GM21367 (cell line): ENCODE measurements around the gene PARP6.

Experiments
- ATAC-seq: cut with Tn5 transposase; IDR thresholded peaks from one replicate; pipeline ENCODE4 v1.9.1; 2021; ENCODE audit not compliant: unreplicated experiment

Gene PARP6

DNA sequence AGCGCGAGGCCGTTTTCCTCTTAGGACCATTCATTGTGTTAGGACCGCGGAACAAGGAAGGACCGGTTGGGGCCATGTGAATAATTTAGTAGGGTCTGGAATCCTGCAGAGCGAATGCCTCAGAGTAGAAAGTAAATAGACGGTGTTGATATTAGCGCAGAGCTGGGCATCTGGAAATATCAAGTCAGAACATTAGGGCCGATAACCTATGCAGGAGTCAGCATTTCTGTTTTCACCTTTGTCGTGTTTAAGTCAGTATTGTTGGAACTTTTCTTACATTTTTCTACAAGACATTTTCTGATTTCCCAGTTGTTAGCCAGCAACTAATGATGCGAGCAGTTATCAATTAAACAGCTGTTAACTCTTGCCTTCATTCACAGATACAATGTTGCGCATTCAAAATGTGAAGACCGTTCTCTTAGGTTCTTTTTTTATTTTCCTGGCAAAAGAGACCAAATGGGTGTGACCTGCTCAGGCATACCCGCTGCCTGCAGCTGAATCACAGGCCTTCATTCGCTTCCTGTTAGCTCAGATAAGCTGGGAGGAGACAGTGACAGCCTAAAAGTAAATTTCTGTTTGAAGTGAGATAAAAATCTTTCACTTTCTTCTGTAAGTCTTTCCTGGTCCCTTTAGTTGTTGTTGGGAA lies 40.4 kb downstream of the PARP6 start:
- no peak for ATAC-seq

DNA sequence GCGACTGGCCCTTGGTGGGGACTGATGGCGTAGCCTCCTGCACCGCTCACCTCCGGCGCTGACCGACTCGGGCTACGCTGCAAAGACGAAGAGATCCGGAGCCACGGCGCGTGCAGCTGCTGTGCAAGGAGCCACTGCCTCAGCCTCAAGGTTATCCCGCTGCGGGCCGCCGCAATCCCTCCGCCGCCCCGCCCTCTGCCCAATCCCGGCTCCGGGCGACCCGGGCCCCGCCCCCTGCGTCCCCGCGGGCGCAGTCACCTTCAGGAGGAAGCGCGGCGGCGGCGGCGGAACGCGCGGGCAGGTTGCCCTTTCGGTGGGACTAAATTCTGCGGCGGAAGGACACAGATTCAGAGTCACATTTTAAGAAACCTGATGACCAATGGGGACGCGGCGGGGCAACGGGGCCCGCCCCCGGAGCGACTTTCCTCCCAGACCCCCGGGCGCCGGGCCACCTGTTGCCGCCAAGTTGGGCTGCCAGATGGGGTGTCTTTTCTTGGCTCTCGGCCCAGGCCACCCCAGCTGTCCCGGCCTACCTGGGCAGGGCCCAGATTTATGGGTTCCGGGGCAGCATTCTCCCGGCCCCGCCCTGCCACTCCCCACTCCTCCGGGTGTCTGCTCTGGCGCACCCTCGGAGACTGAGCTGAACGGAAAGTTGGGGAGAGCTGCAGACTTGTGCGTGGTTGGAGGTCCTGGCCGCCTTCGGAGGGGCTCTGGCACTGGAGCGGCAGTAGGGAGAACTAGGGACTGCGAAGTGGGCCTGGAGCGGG lies 41.1 kb downstream of the PARP6 start, which contains the start of gene PKM:
PKM (minus strand) TSS at position 125 of the 767 bp plus-strand sequence. CDS start 12,093 bp downstream, outside the sequence.
- peak; percentile 41 for ATAC-seq

DNA sequence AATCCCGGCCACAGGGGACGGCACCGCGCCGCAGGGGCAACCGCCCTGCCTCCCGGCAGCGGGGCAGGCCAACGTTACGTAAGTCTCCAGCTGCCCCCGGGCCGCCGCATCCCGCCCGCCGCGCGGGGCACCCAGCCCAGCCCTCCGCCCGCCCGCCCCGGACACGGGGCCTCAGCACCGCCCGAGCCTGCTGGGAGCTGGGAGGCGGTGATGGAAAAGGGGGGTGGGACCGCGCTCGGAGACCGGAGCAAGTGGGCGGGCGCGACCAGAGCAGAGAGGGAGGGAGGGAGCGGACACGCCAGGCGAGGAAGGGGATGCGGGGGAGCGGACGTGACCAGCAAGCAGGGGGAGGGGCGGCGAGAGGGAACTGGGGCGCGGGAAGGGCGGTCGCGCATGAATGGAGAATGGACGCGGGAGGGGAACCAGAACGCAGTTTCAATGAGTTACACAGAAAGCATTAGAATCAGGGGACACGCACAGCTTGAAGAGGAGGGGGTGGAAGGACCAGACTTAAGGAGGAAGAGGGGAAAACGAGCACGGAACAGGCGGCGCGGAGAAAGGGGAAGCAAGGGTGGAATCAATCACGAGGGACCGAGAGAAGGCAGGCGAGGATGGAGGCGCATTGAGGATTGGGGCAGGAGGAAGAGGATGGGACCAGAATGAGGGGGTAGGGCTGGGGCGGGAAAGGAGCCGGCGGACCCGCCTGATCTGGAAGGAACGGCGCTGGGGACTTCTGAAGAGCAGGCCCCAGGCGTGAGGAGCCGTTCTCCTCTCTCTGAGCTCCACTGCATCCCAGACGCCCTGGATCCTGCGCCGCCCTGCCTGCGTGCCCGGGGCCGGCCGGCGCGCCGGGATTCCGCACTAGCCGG lies 41.9 kb downstream of the PARP6 start:
- no peak for ATAC-seq

DNA sequence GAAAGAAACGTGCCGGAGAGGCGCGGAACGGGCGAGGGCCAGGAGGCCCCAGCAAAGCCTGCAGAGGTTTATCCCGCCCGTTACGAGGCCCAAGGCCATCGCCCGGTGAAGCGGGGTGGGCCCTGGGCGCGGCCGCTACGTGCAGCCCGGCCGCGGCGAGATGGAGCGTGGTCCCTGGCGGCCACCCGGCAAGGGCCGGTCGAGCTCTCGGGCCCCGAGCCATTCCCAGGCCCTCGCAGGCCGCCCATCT lies 42.5 kb downstream of the PARP6 start:
- ATAC-seq = no peak

DNA sequence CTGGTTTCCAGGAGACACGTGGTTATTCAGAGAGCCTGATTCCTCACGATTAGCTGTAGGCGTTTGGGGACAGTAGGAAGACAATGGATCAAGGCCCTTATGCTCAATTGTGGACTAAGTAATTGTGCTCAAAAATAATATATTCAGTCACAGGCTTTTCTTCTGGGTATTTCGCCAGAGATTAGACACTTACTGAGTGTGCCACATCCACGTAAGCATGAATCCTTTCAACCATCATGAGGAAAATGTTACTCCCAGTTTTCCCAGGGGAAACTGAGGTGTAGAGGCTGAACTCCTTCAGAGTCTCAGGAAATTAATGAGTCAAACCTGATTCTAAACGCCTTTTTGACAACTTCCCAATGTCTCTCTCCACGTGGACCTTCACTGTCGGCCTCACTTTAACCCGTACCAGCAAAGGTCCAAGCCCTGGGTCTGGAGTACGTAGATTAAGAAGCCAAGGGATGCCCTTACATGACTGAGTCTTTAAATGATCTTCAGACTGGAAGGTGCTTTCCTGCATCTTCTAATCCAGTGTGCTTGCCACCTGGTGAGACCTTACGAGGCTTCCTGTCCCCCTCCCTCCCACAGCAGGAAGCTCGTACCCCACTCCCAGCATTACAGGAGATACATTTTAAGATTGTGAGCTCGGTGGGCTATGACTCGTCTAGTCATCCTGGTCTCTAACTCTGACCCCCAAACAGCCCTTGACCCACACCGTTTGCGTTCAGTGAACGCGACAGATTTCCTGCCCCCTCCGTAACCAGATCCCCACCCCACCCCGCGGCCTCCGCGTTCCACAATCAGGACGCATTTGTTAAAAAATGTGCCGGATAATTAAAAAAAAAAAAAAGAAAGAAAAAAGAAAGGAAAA lies 43.0 kb downstream of the PARP6 start:
- ATAC-seq = no peak

DNA sequence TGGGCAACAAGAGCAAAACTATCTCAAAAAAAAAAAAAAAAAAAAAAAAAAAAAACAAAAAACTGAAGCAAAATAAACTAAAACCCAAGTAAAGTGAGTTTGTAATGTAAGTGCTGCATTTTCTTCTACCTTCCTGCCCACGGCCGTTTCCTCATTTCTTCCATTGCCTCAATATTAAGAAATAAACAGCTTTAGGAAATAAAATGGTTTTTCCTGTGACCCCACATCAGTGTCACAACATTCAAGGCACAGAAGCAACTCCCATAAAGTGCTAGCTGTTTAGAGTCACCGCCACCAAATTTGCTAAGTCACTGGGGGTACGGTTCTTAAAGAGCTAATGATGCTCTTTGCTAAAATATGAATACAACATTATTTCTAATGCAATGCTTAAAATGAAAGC lies 44.6 kb downstream of the PARP6 start:
- ATAC-seq = no peak

DNA sequence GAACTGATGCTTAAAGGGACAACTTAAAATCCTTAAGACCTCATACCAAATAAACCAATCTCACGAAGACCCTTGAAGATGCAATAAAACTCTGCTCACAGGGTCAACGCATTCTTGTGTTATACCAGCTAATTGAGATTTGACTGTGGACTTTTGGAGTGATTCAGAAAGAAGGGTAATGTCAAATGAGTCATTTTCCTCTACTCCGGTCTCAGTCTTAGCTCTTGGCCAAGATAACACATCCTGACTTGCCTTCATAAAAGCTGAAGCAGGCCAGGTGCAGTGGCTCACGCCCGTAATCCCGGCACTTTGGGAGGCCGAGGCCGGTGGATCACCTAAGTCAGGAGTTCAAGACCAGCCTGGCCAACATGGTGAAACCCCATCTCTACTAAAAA lies 45.2 kb downstream of the PARP6 start:
- no peak for ATAC-seq

DNA sequence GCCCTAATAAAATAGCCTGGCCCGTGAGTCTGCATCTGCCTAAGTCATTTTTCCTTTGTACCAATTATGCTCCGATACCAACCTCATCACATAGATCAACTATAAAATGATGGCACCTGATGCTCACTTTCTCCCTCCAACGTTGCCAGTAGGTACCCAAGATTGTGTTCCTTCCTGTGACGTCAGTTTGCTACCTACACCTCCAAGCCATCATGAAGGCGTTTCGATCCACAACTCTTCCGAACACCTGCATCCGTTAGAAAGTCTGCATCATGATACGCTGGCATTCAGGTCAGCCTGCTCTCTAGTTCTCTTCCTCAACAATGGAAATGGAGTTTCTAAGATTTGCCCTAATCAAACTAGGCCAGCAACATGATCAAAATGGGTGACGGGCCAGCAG lies 49.1 kb downstream of the PARP6 start:
- no peak for ATAC-seq

DNA sequence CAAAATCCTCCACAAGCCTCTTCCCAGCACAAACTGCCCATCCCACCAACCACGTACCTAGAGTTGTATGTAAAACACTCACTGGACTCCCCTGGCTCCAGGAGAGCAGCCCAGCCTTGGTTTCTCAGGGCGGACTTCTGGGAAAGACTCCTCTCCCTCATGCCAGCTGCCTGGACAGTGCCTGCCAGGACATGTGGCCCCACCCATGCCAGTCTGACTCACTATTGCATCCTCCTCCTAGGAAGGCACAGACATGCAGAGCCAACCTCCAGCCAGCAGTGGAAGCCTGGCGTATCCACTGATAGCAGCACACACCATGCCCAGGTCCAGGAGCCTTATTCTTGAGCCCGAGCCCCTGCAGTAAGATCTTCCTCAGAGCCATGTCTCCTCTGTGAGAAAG lies 50.0 kb downstream of the PARP6 start:
- ATAC-seq = no peak

DNA sequence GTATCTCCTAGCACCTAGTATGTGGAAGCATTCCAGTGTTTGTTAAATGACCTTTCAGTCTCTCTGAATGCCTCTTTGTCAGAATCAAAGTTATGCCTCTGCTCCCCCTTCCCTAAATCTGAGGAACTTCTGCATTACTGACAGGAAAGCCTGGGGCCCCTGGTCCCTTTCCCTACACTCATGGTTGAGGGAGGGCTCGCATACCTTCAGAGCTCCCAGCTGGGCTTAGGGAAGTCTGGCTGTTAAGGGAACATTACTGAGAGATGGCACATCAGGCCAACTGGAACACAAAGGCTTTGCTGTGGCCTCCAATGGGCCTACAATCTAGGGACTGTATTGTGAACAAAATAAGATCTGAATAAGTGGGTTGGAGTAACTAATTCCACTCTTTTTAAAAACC lies 51.7 kb downstream of the PARP6 start:
- ATAC-seq = no peak

DNA sequence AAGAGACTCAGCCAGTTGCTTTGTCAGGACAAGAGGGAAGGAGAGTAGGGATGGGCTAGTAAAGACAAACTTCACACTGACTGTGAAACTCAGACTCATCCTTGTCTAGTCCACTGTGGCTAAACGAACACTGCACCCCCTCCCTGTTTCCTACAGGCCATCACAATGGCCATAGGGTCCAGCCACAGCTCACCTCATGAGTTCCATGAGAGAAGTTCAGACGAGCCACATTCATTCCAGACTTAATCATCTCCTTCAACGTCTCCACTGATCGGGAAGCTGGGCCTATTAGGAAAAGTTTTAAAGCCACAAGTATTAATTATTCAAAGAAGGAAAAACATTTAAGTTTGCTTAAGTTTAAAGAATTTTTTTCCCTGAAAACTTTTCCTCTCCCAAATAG lies 55.1 kb downstream of the PARP6 start:
- no peak for ATAC-seq

DNA sequence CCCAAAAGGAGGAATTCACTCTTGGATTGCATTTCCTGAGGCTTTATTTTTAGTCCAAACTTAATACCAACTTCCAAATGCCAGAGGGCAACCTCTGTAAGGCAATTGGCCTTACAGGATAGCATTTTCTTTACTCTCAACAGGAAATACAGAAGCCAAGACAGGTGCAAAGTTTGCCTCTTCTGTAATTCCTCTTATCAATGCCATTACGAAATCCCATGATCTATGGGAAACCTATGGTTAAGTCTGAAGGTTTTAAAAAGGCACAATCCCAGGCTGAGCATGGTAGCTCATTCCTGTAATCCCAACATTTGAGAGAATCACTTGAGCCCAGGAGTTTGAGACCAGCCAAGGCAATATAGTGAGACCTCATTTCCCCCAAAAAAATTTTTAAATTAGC lies 56.3 kb downstream of the PARP6 start:
- ATAC-seq = no peak

DNA sequence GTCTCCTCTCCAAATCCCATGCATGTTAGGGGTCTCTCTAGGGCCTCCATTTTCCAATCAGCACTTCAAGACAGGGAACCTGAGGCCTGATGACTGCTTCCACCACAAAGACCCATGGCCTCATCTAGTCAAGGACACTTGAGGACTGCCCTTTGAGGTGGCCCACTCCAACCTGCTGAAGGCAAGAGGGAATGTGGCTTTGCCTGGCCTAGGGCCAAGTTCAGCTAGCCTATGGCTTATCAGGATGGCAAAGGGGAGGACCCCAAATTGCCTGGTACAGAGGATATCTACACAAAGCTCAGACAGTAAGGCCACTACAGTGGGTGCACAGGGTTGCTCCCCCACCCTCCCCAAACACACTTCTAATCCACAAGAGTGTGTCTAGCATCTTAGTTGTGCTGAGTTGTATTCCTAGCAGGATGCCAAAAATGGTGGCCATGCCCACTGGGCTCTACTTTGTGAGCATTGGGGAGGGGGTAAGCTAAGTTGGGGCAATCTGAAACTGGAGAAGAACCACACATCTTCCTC lies 64.7 kb downstream of the PARP6 start:
- no peak for ATAC-seq

DNA sequence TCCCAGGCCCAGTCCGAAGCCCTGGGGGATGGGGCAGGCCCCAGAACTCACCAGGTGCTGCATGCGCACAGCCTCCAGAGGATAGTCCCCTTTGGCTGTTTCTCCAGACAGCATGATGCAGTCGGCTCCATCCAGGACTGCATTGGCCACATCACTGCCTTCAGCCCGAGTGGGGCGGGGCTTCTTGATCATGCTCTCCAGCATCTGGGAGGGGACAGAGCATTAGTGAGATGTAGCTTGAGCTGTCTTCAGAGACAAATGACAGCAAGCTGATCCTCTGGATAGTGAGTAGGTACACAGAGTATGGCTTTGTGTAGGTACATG lies 65.7 kb downstream of the PARP6 start:
- ATAC-seq = no peak

DNA sequence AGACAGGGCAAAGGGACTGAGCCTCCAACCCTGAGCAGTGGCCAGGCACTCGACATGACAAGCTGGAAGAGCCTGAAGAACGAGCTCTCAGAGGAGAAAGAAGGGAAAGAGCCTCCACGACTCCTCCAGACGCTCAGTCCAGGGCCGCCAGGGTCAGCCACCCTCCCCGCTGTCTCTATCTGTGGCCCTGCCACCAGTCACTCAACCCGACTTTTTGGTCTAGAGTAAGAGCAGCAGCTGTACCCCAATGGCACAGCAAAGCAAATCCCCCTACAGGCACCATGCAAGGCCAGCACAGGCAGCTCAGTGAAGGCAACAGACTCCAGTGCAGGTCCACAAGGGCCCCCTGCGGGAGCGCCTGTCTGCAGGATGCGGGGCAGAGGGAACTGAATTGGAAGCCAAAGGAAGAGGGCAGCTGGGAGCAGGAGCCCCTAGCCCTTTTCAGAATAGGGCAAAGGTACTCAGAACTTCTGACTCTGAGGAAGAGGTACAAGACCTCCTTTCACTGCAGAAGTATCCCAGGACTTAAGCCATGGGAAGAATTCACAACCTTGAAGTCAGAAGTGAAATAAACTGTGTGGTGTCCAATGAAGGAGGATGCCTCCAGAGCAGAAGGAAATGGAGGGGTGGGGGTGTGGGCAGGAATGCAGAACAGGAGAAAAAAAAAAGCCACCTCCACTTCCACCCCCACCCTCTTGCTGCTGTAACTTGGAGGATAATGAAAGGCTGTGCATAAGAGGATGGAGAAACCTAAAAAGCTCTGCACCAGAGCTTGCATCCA lies 66.3 kb downstream of the PARP6 start:
- ATAC-seq = no peak

DNA sequence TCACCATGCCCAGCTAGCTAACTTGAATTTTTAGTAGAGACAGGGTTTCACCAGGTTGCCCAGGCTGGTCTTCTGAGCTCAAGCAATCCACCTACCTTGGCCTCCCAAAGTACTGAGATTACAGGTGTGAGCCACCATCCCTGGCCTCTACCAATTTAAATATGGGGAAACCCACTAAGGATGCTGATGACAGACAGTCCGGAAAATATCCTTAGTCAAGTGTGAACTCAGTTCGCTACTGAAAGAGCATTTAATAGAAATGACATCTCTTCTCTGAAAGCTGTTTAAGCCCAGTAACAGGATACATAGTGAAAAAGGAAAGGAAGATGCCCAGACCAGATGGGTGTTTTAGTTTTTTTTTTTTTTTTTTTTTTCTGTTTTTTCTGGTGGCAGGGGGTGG lies 67.1 kb downstream of the PARP6 start:
- ATAC-seq = no peak

DNA sequence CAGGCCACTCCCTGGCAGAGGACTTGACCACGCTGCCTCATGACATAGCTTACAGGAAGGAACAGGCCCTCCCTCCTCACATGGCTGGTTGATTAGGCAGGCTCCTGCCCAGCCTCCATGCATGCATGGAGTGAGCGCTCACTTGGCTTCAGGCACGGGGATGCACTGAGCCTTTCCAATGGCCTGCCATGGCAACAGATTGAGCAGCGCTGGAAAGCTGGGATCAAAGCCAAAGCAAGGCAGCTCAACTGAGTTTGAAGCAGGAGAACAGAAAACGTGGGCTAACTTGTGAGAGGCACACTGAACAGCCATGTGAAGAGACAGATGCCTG lies 68.9 kb downstream of the PARP6 start:
- ATAC-seq = no peak

DNA sequence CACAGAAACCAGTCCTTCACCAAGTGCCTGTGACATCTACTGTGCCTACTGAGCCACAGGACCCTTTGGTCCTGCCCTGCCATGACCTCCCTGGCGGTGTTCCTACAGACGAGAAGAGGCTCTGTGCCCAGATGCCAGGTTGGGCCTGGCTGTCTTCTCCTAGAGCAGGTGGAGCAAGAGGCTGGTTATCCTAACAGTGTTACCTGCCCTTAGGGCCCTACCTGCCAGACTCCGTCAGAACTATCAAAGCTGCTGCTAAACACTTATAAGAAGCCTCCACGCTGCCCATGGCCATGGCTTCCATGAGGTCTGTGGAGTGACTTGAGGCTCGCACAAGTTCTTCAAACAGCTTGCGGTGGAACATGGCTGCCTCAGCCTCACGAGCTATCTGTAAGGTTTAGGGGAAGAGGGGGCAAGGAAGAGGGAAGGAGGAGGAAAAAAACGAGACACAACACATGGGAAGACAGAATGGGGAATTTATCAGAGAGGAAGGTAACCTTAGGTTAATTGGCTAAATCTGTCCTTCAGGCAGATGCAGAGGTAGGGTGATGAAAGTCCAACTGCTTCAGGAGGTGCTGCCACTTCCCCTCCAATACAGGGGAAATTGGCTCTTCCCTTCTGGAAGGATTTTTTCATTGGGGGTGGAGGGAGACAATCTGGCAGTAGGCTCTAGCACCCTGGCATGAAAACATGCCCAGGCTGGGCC lies 69.4 kb downstream of the PARP6 start:
- no peak for ATAC-seq

DNA sequence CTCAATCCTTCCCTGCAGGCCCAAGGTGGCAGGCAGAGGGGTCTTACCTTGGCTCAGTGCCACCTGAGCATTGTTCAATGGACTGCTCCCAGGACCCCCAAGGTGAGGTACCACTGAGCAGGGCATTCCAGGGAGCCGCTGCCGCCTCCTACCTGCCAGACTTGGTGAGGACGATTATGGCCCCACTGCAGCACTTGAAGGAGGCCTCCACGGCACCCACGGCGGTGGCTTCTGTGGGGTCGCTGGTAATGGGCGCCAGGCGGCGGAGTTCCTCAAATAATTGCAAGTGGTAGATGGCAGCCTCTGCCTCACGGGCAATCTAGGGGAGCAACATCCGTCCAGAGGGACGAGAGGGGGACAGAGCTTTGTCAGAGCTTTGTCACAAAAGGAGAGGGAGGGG lies 70.1 kb downstream of the PARP6 start:
- ATAC-seq = no peak

DNA sequence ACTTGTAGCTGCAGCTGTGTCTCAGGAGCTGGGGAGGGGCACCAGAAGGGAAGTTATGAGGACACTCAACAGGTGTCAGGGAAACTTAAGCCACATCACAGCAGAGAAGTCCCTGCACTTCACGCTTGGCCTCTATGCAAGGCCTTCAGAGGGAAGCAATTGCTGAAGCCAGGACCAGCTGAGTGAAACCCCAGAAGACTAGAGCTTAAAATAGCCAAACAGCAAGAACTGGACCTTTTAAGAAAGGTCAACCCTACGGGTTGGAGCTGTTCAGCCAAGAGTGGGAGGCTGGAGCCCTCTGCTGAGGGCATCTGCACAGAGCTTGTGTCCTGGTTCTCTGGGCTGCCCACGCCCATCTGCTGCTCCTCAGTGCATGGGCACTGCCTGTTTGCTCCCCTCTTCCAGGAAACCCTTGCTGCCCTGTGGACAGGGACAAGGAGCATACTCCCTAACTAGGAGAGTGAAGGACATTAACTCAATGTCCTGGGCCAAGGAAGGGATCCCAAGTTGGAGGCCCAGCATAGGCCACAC lies 70.9 kb downstream of the PARP6 start:
- no peak for ATAC-seq
